AG10803 (cell line): Measurements from ENCODE around the gene OR10H5.
"Not testable (repeated sequence)": the region's sequence is repeated elsewhere in the genome, so short reads cannot be mapped to it uniquely, and the experiment has no call there.

Experiments
- DNase-seq: peaks from one replicate; pipeline ENCODE4 v3.0.0; 2010; ENCODE audit warnings: low read depth
- H3K4me3 ChIP-seq: 2 replicates; pipeline ENCODE4 v1.5.1; 2011; ENCODE audit warnings: mild to moderate bottlenecking, low read length, control low read depth
- TF ChIP-seq, protein P1 (sequence below): conservative IDR thresholded peaks from 2 replicates; pipeline ENCODE4 v1.5.1; 2011; ENCODE audit warnings: mild to moderate bottlenecking, low read length, control low read depth, inconsistent platforms

Gene OR10H5

DNA sequence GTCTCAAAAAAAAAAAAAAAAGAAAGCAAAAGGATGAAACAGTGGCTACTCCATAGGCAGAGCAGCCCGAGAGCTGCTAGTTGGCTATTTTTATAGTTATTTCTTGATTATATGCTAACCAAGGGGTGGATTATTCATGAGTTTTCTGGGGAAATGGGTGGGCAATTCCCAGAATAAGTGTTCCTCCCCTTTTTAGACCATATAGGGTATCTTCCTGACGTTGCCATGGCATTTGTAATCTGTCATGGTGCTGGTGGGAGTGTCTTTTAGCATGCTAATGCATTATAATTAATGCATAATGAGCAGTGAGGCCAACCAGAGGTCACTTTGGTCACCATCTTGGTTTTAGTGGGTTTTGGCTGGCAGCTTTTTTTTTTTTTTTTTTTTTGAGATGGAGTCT, 53.4 kb downstream of the OR10H5 start:
- DNase-seq: no peak
- H3K4me3 ChIP-seq: no peak overlapping the region
- TF ChIP-seq, protein P1, sequence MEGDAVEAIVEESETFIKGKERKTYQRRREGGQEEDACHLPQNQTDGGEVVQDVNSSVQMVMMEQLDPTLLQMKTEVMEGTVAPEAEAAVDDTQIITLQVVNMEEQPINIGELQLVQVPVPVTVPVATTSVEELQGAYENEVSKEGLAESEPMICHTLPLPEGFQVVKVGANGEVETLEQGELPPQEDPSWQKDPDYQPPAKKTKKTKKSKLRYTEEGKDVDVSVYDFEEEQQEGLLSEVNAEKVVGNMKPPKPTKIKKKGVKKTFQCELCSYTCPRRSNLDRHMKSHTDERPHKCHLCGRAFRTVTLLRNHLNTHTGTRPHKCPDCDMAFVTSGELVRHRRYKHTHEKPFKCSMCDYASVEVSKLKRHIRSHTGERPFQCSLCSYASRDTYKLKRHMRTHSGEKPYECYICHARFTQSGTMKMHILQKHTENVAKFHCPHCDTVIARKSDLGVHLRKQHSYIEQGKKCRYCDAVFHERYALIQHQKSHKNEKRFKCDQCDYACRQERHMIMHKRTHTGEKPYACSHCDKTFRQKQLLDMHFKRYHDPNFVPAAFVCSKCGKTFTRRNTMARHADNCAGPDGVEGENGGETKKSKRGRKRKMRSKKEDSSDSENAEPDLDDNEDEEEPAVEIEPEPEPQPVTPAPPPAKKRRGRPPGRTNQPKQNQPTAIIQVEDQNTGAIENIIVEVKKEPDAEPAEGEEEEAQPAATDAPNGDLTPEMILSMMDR: no peak

DNA sequence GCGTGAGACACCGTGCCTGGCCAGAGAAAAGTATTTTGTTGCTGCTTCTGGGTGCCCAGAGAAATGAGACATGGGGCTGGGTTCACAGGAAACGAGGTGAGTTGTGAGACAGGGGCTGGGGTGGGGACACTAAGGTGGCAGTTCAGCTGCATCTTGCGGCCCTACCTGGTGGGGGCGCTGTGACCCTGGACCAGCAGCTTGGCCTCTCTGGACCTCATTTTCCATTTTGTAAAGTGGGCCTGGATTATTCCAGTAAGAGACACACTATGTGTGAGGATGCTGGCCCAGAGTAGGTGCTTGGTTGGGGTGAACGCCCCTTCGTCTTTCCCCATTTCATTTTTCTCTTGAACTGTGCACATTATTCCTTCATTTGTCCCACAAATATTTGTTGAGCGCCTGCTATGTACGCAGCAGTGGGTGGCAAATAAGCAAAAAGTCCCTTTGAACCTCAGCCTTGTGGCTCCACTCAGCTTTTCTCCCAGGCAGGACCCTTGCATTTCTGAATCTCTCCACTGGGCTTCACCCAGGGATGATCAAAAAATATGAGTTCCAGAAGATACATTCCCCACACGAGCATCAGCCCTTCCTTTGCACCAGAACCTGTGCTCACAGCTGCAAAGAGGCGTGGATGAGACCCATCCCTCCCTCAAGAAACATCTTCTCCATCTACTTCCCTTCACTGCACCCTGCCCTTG, 54.6 kb downstream of the OR10H5 start:
- H3K4me3 ChIP-seq: no peak overlapping the region
- DNase-seq: no peak
- TF ChIP-seq, protein P1: no peak

DNA sequence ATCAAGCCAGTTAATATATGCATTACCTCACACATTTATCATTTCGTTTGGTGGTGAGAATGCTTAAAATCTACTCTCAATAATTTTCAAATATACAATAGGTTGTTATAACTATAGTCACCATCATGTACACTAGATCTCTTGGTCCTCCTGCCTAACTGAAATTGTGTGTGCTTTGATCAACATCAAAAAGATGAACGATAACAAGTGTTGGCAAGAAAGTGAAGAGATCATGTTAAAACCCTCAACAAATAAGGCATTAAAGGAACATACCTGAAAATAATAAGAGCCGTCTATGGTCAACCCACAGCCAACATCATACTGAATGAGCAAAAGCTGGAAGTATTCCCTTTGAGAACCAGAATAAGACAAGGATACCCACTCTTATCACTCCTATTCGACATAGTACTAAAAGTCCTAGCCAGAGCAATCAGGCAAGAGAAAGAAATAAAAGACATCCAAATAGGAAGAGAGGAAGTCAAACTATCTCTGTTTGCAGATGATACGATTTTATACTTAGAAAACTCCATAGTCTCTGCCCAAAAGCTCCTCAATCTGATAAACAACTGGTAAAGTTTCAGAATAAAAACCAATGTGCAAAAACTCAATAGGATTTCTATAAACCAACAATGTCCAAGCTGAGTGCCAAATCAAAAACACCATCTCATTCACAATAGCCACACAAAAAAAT, 55.9 kb downstream of the OR10H5 start:
- no peak for DNase-seq

DNA sequence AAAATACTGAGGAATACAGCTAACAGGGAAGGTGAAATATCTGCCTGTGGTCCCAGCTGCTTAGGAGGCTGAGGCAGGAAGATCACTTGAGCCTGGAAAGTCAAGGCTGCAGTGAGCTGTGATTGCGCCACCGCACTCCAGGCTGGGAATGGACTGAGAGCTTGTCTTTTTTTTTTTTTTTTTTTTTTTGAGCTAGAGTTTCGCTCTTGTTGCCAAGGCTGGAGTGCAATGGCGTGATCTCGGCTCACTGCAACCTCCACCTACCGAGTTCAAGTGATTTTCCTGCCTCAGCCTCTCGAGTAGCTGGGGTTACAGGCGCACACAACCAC, 56.4 kb downstream of the OR10H5 start:
- not testable (repeated sequence) for DNase-seq, H3K4me3 ChIP-seq

More for the DNA sequence above, 55.9 kb downstream of the OR10H5 start:
- TF ChIP-seq, protein P1: no peak
- H3K4me3 ChIP-seq: no peak overlapping the region

DNA sequence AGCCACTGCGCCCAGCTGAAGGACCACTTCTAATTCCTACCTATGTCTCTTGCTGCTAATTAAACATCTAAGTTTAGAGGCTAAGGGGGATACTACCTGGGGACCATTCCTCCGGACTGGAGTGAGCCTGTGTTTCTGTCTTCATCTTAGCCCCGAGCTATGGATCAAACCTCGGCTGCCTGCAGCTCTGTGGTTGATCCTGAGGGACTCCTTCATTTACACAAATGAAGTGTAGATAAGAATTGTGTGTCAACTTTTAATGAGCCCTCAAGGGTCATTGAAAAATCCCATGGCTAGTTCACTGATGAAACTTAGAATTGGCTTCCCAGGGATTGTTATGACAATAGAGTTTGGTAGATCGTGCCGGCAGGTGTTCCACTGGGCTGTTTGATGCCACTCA, 59.5 kb downstream of the OR10H5 start:
- no peak for DNase-seq
- H3K4me3 ChIP-seq: no peak overlapping the region
- TF ChIP-seq, protein P1: no peak

DNA sequence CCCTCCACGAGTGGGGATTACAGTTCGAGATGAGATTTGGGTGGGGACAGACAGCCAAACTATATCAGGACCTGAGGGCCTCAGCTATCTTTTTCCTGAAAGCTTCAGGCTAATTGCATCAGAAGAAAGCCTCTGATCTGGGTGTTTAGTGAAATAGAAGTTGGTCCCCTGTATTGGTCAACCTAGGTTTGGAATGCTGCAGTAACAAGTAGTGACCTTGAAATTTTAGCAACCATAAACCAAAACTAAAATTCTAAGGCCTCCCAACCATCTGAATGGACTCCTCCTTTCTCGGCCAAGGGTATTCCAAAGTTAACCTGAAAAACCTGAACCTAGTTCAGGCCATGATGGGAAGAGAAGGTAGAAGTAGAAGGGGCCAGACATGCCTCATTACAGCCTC, 62.9 kb downstream of the OR10H5 start:
- no peak for DNase-seq
- TF ChIP-seq, protein P1: no peak
- no peak overlapping the region for H3K4me3 ChIP-seq
